Vein endothelial cell (primary cell): ENCODE results near the gene CD69. TPM values are rescaled to one million over a fixed set of nuclear protein-coding genes. Genes with fewer than 3 reads are reported as not detected.

Experiments
- total RNA-seq: library from RNA; depleted of rRNA; stranded (reverse); fragments of >200 nt; gene quantifications from 2 replicates; pipeline ENCODE4 v1.2.3, GENCODE V29; 2012

The CD69 gene
- 1.3 and 1.8 TPM in 2 replicates for total RNA-seq

GRCh38 chr12:9760699-9761418 is at the start of gene CD69:
Gene CD69 (minus strand): TSS chr12:9760901. CDS start chr12:9760820, 81 bp downstream.

GRCh38 chr12:9732921-9733461 is 27.7 kb downstream of the CD69 start, which contains the start of gene CLECL1:
Gene CLECL1 (minus strand): TSS chr12:9733097.

Other genes with a start within 250 kb of the CD69 start
- not detected in 2 replicates for gene KLRB1, start 153.0 kb downstream of the CD69 start, total RNA-seq
- gene CLEC2D, start 91.2 kb downstream of the CD69 start, total RNA-seq: 0.98 and 2.0 TPM in 2 replicates
- not detected in 2 replicates for gene CLECL1, start 27.8 kb downstream of the CD69 start, total RNA-seq
- gene KLRF1, start 66.6 kb upstream of the CD69 start, total RNA-seq: 0.33 TPM in 1 of 2 replicates, not detected in the other
- gene CLEC2B, start 108.5 kb upstream of the CD69 start, total RNA-seq: 10.5 and 20.3 TPM in 2 replicates
- gene KLRF2, start 120.6 kb upstream of the CD69 start, total RNA-seq: not detected in 2 replicates
- not detected in 2 replicates for gene CLEC2A, start 171.5 kb upstream of the CD69 start, total RNA-seq
- not detected in 2 replicates for gene CLEC12A, start 210.5 kb upstream of the CD69 start, total RNA-seq
- not detected in 2 replicates for gene CLEC1B, start 238.2 kb upstream of the CD69 start, total RNA-seq
- gene CLEC12B, start 249.7 kb upstream of the CD69 start, total RNA-seq: under 0.01 and 0.19 TPM in 2 replicates